ENCODE data around the gene SMC5.
"Not testable (repeated sequence)": the region's sequence is repeated elsewhere in the genome, so short reads cannot be mapped to it uniquely, and the experiment has no call there.

Gene SMC5

DNA sequence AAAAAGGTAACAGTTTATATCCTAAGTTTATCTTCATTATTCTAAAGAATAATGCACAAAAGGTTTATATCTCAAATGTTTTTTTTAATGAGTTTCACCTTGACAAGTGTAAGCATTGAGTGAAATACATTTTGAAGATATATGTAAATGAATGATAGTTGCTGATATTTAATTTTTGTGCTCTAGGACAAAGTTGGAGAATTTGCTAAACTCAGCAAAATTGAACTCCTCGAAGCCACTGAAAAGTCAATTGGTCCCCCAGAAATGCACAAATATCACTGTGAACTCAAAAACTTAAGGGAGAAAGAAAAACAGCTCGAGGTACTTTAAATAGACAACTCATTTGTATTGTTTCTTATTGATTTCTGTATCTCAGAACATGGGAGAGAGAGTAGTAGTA lies 19.5 kb downstream of the SMC5 start:
- DNase-seq, result no peak

DNA sequence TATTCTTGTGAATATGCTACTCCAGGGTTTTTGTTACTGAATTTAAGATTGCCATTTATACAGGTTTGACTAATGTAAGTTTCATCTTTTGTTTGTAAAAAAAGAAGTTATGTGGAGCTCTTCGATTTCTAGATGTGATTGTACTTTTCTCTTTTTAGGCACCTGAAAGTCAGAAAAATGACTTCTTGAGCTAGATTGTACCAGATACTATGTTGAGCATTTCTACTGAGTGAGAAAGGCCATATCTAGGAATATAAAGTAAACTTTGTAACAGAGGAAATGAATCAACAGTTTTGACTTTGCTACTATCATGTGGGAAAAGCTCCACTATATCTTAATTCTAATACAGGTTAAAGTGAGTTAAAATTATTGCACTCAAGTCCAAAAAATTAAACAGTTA lies 25.1 kb downstream of the SMC5 start:
- no peak for DNase-seq

DNA sequence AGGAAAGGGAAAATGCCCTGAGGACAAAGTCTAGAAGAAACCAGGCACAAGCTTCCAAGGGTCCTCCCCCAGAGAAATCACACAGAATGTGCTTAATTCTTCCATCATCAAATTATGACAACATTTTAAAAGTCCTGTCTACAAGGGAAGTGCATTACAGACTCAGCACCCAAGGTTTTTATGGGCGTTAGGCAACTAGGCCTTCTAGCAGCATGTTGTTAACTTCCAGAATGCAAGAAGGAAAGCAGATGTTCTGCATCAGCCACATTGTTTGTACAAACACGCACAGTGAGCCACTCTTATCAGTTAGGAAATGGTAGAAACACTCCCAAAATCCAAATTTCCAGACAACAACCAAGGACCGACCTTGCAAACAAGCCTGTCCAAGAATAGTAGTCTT lies 26.5 kb downstream of the SMC5 start:
- no peak for DNase-seq

DNA sequence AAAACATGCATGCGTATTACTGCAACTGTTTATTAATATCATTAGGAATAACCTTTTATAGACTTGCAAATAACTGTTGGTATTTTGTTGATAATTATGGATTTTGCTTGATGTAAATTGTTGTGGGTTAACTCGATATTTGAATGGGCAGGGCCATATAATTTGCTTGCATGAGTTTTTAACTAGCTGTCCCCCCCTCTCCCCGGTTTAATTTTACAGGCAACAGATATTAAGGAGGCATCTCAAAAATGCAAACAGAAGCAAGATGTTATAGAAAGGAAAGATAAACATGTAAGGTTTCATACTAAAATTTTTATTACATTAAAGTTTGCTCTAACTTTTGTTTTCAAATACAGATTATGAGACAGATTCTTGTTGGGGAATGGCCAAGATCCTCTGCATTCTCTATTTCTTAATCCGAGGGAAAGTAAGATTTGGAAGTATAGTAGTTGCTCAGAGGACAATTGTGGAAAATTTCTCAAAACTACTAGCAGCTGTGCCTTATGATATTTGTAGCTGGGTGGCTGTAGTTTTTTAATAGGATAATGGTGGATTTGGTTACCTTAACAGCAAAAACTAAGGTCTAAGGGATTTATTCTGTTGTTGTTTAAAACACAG lies 27.3 kb downstream of the SMC5 start:
- DNase-seq, result no peak

DNA sequence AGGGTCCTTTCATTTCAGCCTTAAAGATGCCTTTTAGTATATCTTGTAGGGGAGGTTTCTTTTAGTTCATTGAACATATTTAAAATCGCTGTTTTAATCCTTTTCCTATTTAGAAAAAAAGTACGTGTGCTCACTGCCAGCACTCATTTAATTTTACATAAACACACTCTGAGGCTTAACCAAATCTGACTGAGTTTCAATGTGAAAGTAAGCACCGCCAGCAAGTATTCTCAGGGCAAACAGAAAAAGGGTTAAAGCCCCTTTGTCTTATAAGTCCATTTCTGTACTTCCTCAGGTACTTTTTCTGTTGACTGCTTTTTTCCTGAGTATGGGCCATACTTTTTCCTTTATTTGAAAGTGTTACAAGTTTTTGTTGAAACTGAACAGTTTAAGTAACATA lies 31.8 kb downstream of the SMC5 start:
- DNase-seq, result no peak

DNA sequence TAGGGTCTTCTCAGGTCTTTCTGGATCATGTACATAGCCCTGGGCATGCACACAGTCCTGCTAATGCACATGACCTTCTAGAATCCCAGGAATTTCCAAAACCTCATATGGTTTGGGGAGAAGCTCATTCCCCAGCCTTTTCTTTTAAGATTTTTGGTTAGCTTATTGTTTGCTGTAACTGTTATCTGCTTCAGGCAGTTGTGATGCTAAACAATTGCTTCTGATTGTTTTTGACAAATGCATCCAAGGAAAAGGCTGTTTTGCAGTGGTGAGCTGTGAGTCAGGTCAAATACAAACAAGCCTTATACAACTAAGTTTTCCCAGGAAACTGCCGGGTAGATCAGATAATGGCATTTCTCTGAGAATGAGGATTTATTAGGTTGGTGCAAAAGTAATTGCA lies 32.7 kb downstream of the SMC5 start:
- DNase-seq, result no peak

DNA sequence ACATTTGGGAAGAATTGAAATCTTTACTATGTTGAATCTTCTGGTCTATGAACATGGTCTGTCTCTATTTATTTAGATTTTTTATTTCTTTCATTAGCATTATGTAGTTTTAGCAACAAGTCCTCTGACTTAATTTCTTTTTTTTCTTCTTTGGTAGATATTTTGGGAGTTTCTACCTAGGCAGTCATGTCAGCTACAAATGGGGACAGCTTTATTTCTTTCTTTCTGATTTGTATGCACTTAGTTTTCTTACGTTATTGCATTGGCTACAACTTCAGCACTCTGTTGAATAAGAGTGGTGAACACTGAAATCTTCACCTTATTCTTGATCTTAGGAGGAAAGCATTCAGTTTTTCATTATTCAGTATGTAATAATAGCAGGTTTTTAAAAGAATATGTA lies 33.5 kb downstream of the SMC5 start:
- DNase-seq, result no peak

DNA sequence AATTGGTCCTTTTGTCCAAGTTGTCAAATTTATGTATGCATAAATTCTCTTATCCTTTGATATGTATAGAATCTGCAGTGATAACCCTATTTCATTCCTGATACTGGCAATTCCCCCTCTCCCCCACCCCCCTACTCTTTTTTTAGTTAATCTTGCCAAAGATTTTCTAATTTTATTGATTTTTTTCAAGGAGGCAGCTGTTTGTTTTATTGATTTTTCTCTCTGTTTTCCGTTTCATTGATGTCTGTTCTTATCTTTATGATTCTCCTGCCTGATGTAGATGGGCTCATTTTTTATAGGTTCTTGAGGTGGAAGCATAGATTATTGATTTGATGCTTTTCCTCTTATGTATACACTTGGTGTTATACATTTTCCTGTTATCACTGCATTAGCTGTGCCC lies 34.4 kb downstream of the SMC5 start:
- DNase-seq, result no peak

DNA sequence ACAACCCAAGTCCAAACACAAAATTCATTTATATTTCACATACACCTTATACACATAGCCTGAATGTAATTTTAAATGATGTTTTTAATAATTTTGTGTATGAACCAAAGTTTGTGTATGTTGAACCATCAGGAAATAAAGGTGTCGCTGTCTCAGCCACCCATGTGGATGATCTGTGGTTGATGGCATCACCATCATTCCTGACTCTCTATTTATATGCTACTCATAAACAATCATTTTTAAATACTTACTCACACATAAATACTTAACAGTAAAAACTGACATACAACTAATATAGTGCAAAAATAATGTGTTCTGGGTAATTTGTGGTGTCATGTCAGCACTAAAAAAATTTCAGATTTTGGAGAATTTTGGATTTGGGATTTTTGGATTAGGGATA lies 38.4 kb downstream of the SMC5 start:
- DNase-seq, result no peak

DNA sequence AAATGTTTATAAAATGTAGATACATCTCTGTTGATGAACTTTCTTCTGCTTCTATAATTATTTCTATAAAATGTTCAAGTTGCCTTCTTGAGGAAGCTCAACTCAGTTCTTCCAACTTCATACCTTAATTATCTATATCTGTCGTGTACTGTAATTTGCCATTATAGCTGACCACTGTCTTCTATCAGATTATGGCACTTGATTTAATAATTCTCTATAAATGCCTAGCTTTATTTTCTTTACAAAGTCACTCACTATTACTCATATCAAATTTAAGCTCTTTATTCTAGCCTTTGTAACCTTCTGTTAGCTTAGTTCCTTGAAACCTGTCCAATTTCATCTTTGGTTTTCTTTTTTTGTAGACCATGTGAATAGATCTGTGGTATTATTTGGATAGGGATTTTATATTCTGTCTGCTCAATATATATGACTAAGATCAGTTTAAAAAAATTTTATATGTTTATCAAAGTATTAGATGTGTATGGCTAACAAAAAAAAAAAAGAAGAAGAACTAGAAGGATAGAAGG lies 39.5 kb downstream of the SMC5 start:
- no peak for DNase-seq

DNA sequence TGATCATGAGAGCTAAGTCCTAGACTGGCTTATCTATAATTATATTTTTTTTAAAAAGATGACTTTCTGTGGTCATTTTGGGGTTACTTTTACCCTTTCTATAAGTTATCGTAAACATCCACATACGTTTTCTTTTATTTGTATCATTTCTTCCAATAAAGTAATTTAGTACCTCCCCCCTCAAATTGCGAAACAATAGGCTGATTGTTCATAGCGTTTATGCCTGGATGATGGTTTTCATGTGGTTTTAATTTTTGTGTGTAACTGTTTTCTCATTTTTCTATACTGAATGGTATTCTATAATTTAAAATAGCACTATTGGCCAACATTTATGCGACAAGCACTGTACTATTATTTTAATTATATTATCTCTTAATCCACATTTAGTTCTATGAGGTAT lies 44.5 kb downstream of the SMC5 start:
- DNase-seq, result no peak

DNA sequence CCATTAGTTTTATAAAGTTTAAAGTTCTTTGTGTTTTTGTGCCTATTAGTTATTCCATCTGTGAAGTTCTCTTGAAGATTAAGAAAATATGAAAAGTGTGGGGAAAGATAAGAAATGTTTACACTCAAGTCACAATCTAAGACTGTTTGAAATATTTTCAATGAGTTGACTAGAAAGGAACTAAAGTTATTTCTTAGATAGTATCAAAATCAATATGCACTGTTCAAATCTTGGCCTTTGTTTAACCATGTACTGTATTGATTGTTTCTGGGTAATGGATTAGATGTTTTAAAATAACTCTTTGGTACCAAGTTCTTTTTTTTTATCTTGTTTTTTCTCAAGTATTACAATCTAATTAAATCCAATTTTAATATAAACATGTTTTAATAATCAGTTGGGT lies 46.0 kb downstream of the SMC5 start:
- DNase-seq, result no peak

DNA sequence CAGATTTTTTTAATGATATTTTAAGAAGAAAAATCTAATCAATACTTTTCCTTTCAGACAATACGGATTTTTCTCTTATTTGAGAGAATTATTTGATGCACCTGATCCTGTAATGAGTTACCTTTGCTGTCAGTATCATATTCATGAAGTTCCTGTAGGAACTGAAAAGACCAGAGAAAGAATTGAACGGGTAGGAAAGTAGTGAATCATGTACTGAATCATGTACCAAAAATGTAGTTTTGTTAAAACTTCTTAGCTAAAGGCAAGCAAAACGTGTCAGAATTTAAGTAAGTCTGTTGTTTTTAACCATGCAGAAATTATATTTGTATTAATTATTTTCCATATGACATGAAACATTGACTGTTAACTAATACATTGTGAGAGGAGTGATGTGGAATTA lies 56.6 kb downstream of the SMC5 start:
- DNase-seq, result no peak

DNA sequence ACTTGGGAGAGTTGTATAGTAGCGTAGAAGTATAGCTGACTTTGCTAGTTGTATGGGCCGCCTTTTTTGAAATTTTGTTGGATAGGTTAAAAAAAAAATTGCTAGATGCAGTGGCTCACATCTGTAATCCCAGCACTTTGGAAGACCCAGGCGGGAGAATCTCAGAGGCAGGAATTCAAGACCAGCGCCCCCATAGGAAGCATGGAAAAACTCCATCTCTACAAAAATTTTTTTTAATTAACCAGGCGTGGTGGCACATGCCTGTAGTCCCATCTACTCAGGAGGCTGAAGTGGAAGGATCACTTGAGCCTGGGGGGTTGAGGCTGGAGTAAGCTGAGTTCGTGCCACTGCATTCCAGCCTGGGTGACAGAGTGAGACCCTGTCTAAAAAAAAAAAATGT lies 59.2 kb downstream of the SMC5 start:
- no peak for DNase-seq

DNA sequence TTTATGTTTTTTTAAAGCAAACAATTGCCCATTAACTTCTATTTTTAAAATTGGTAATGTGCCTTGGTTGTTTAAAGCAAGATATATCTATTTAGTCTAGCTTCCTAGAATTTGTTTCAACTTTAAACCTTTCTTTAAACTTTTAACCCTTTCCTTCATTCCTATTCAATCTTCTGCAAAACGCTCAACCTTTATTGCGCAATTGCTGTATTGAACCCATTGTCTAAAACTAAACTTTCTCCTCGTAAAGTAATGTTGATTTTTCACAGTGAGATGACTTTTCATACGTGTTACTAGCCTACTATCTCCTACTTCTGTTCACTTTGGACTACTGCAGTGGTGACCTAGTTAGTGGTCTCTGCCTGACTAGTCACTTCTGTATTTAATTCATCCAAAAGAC lies 63.3 kb downstream of the SMC5 start:
- DNase-seq, result no peak

DNA sequence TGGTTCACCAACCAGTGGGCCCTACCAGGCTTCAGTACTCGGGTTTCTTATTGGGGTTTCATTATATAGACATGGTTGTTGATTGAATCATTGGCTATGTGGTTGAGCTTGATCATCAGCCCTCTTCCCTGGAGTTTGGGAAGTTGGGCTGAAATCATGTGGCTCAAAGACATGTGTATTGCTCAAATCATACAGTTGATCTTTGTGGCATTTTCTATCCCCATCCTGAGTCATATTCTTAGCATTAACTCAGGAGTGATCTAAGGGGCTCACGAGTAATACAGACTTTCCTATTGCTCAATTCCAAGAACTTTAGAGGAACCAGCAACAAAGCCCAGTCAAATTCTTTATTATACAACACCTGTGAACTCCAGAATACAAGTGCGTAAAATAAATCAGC lies 66.2 kb downstream of the SMC5 start:
- no peak for DNase-seq

DNA sequence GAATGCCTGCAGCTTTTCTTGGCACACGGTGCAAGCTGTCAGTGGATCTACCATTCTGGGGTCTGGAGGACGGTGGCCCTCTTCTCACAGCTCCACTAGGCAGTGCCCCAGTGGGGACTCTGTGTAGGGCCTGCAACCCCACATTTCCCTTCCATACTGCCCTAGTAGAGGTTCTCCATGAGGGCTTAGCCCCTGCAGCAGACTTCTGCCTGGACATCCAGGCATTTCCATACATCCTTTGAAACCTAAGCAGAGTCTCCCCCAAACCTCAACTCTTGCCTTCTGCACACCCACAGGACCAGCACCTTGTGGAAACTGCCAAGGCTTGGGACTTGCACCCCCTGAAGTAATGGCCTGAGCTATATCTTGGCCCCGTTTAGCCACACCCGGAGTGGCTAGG lies 69.8 kb downstream of the SMC5 start:
- DNase-seq, result not testable (repeated sequence)

DNA sequence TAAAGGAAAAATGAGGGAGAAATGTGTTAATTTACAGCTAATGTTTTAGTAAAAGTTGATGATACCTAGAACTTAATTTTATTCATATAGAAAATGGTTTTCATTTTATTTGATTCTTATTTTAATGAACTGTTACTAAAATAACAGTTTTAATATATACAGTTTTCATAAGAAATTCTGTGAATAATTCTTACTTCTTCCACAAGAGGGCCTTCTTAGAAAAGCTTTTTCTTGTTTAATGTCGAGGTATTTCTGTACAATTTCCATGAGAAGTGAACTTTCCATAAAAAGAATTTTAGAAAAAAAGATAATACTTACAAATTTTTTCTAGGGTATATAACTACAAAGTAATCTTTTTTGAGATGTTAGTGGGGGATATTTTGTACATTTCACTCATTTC lies 81.8 kb downstream of the SMC5 start:
- DNase-seq, result no peak

DNA sequence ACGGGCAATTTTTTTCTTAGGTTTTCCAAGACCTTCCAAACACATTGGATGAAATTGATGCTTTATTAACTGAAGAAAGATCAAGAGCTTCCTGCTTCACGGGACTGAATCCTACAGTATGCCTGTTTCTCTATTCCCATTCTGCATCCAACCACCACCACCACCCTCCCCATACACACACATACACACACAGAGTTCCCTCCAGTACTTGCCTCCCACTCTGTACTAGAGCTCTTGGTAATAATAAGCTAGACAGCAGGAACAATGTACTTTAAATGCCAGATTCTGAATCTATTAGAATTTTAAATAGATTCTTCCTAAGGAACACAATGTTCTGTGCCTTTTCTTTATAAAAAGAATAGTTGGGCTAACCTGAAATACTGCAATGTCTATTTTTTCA lies 88.3 kb downstream of the SMC5 start:
- no peak for DNase-seq

DNA sequence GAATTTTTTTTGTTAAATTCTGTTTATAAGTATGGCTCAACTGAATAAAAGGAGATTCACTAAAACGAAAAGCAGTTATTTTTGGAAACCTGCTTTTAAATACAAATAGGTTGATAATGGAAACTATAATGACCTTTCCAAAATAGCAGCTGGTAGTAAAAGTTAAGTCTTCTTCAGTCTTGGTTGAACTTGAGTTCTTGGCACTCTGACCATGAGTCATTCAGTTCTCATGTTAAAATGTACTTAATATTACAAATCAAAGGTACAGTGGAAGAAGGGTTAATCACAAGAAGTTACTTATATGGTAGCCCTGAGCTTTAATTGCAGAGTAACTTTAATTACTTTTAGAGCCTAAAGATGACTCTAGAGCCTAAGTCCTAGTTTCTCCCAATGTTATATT lies 93.6 kb downstream of the SMC5 start:
- no peak for DNase-seq

DNA sequence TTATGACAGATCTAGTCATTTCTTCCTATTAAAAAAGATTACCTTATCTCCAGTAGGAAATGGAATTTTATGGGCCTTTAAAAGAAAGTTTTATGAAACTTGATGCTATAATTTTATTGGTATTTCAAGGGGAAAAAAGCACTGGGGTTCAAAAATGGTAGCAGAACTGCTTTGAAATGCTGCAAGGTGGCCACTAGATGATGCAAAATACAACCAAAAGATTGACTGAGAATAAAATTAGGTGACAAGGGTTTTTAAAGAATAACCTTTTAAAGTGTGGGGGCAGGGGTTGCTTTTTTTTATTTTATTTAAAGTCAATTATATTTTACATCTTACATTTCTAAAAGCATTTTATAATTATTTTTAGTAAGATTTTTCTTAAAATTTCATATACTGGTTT lies 94.0 kb downstream of the SMC5 start:
- DNase-seq, result no peak

DNA sequence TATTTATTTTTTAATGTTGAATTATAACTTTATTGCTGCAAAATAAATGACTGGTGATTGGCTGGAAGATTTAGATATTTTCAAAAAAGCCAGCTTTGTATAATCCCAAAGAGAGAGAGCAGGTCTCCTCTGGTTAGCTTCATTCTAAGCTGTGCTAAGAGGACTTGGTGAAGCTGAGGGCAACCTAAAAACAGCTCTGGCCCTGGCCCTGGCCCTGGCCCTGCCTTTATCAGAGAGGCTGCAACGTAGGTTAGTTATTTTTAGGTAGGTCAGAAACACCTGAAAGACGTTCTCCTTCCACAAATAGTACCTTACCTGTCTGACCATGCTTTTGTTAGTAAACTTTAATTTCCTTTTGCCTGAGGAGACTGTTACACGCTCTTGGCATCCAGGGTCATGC lies 97.0 kb downstream of the SMC5 start:
- no peak for DNase-seq

DNA sequence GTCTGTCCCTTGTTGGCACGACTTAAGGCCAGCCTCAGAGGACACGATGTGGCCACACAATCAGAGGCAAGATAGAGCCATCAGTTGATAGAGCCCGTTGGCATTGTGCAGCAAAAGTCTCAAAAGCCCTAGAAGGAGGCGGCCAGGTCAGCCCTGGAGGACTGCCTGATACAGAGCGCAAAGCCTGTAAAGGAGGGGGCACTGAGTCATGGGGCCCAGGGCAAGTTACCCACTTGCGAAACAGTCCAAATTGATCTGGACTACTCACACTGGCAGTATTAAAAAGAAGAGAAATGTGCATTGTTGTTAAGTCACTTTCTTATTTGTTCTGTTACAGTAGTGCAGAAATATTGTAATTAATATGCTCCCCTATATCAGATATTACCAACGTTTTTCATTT lies 104.2 kb downstream of the SMC5 start:
- DNase-seq, result no peak

DNA sequence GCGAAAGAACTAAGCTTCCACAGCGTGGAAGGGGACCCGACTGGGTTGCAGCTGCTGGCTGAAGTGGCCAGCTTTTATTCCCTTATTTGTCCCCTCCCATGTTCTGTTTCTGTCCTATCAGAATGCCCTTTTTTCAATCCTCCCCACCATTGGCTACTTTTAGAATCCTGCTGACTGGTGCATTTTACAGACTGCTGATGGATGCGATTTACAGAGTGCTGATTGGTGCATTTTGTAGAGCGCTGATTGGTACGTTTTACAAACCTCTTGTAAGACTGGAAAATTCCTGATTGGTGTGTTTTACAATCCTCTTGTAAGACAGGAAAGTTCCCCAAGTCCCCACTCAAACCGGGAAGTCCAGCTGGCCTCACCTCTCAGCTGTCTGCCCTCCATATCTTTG lies 105.0 kb downstream of the SMC5 start:
- DNase-seq, result no peak

DNA sequence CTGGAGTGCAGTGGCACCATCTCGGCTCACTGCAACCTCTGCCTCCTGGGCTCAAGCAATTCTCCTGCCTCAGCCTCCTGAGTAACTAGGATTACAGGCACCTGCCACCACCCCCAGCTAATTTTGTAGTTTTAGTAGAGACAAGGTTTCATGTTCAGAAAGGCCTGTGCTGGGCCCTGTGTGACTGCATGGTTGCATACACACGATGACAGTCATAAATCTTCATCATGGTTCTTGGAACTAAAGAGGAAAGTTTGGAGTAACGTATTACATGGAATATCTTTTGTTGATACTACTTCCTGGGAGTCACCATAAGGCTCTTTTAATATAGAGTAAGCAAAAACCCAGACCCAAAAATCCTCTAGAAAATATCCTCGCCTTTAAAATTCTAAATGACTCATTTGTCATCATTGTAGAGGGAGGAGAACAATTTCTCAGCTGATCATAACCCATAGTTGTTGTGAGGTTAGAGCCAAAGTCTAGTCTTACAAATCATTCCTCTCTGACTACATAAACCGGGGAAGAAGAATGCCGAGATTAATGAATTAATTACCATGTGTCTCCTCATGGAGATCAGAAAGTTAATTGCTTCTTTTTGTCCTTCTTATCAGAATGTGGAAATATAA lies 108.6 kb downstream of the SMC5 start:
- no peak for DNase-seq
